ENCODE results near the gene GPSM1.
"Not testable (repeated sequence)": the region's sequence is repeated elsewhere in the genome, so short reads cannot be mapped to it uniquely, and the experiment has no call there.

GPSM1 gene

DNA sequence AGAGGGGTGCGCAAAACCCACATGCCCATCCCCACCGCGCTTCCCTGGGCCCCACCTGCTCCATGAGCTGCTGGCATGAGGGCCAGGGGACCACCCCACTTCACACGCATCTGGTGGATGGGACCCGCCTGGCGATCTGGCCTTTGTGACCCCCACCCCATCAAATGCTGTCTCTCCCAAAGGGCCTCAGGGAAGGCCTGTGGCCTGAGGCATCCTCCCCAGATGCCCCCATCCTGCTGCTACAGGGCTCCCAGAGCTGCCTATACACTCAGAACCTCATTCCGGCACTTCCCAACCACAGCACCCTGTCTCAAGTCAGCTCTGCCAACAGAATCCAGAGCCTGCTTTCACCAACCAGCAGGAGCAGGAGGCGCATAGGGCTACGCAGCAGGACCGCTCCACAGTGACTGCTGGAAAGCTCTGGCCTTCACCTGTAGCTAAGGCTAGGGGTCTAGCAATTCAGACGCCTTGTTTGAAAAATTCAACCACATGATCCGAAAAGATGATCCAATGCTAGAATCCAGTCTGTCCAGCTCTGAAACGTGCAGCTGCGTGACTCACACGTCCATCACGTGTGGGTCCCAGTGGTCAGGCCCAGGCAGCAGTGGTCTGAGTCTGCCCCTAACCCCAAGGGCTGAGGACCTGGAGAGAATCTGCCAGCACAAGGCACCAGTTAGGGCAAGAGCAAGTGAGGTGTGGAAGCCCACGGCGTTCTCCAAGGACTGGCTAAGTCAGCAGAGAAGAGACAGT is 74.0 kb downstream of the GPSM1 start:
- H3K4me3 ChIP-seq (ENCODE audit: low read length): no peak overlapping the region
- no peak for DNase-seq (ENCODE audit: low read depth)

DNA sequence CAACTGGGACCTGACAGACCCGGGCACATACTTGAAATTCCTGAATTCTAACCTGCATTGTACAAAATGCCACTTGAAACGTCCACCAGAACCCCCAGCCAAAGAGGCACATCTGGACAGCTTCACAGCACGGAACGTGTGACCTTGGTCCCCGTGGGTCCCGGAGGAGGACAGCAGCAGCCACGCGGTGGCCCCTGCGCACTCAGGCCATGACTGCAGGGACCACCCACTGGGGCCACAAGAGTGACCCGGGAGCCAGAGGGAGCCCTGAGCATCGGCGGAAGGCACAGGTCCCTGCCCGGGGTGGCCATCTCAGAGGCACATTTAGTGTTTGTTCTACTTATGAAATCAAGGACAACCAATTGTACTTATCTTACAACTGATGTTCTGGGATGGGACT is 74.7 kb downstream of the GPSM1 start:
- DNase-seq (ENCODE audit: low read depth): no peak
- no peak overlapping the region for H3K4me3 ChIP-seq (ENCODE audit: low read length)
- TF ChIP-seq, protein P1, sequence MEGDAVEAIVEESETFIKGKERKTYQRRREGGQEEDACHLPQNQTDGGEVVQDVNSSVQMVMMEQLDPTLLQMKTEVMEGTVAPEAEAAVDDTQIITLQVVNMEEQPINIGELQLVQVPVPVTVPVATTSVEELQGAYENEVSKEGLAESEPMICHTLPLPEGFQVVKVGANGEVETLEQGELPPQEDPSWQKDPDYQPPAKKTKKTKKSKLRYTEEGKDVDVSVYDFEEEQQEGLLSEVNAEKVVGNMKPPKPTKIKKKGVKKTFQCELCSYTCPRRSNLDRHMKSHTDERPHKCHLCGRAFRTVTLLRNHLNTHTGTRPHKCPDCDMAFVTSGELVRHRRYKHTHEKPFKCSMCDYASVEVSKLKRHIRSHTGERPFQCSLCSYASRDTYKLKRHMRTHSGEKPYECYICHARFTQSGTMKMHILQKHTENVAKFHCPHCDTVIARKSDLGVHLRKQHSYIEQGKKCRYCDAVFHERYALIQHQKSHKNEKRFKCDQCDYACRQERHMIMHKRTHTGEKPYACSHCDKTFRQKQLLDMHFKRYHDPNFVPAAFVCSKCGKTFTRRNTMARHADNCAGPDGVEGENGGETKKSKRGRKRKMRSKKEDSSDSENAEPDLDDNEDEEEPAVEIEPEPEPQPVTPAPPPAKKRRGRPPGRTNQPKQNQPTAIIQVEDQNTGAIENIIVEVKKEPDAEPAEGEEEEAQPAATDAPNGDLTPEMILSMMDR (conservative IDR thresholded peaks at IDR 0.05; ENCODE audit: low read depth, low read length): no peak

More for the DNA sequence above, 74.0 kb downstream of the GPSM1 start:
- TF ChIP-seq, protein P1 (conservative IDR thresholded peaks at IDR 0.05; ENCODE audit: low read depth, low read length): no peak

DNA sequence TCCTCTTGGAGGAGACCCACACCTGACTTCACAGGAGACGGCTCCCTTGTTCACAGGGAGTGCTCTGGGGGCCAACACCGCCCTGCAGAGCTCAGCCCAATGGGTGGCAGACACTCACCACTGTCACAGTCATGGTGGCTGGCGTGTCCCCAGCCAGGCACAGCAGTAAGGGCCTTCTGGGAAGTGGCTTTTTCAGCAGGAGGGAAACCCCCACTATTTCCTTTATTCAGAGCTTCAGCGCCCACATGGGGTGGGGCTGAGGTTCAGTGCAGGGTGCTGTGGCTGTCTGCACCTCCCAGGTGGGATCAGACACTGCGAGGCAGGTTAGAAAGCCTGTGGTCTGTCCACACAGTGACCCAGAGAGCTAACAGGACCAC is 76.2 kb downstream of the GPSM1 start:
- no peak for DNase-seq (ENCODE audit: low read depth)
- no peak overlapping the region for H3K4me3 ChIP-seq (ENCODE audit: low read length)
- TF ChIP-seq, protein P1 (conservative IDR thresholded peaks at IDR 0.05; ENCODE audit: low read depth, low read length): no peak

DNA sequence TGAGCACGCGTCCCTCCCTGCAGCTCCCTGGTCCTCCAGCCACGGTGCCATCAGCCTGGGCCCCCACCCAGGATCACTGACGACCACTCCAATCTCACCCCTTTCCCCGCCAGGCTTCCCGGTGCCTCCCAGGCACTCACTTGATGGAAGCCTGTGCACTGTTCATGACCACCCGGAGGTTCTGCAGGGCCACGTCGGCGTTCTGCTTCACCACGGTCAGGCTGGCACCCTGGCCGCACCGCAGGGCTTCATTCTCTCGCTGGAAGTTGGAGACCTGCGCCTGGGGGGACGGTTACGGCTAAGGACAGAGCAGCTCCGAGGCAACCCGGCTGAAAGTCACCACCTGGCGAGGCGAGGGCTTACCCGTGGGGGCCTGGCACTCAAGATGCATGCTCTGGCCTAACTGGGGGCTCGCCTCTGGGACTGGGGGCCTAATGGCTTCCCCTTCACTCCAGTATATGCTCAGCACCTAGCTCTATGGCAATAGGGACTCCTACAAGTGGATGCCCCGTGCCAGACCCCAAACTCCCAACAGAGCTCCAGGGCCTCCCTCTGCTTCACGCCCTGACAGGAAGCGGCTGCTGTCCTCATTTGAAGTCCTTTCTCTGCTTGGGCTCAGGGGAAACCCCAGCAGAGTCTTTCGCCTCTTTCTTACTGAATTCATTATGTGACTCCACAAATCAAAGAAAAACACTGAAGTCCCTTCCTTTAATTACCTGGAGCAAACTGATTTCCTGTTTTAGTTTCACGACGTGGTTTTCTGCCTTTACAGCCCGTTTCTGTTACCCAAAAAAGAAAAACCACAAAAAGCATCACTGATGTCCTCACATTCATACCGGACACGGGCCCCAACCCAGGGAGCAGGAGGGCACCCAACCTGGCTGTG is 76.8 kb downstream of the GPSM1 start:
- TF ChIP-seq, protein P1 (conservative IDR thresholded peaks at IDR 0.05; ENCODE audit: low read depth, low read length): no peak
- DNase-seq (ENCODE audit: low read depth): no peak
- H3K4me3 ChIP-seq (ENCODE audit: low read length): no peak overlapping the region

DNA sequence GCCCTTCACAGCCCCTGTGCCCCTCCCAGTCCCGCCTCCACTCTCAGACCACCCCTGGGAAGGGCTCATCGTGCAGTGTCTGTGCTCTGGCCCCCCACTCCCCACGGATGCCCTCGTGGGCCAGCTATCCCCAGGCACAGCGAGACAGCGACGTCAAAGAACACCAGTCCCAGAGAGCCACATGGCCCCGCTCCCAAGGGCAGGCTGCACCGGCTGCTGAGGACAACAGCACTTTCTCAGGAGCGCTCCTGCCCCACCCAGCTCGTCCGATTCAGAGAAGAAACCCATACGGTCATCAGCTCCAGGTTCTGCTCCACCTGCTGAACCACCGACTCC is 77.4 kb downstream of the GPSM1 start:
- TF ChIP-seq, protein P1 (conservative IDR thresholded peaks at IDR 0.05; ENCODE audit: low read depth, low read length): no peak
- H3K4me3 ChIP-seq (ENCODE audit: low read length): no peak overlapping the region
- no peak for DNase-seq (ENCODE audit: low read depth)

DNA sequence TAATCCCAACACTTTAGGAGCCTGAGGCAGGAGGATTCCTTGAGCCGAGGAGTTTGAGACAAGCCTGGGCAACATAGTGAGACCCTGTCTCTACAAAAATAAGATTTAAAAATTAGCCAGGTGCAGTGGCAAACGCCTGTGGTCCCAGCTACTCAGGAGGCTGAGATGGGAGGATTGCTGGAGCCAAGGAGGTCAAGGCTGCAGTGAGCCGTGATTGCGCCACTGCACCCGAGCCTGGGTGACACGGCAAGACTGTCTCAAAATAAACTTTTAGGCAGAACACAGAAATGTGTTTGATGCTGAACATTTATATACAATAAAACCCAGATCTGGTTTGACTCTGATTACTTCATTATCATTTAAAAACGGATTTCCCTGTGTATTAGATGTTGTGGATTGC is 78.1 kb downstream of the GPSM1 start:
- TF ChIP-seq, protein P1 (conservative IDR thresholded peaks at IDR 0.05; ENCODE audit: low read depth, low read length): no peak
- no peak for DNase-seq (ENCODE audit: low read depth)

DNA sequence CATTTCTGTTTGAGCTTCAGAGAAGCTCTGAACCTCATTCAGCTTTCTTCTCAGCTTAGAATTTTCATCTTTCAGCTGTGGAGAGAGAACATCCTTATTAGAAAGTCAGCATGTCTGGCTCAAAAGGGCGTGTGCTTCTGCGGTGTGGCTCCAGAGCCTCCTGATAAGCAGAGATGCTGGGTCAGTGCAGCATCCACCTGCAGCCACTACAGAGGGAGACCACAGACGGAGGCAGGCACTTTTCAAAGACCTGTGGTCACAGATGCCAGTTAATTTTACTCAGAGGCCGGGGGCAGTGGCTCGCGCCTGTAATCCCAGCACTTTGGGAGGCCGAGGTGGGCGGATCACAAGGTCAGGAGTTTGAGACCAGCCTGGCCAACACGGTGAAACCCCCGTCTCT is 78.6 kb downstream of the GPSM1 start:
- not testable (repeated sequence) for H3K4me3 ChIP-seq (ENCODE audit: low read length); DNase-seq (ENCODE audit: low read depth)

More for the DNA sequence above, 78.1 kb downstream of the GPSM1 start:
- no peak overlapping the region for H3K4me3 ChIP-seq (ENCODE audit: low read length)

DNA sequence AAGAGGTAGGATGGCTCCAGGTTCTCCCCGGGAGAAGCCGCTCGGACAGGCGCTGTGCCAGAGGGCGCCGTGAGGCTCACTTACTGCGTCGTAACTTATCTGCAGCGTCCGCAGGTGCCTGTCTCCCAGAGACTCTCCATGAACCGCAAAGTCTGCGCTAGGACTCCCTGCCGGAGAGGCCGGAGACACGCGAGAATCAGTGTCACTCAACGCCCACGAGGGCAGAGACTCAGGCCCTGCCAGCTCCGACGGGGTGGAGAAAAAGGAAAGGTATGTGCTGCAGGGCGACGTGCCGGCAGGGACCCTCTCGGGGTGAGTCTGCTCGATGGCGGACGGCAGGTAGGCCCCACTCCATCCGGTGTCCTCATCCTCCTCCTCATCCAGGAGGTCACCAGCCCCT is 79.7 kb downstream of the GPSM1 start:
- not testable (repeated sequence) for H3K4me3 ChIP-seq (ENCODE audit: low read length); DNase-seq (ENCODE audit: low read depth)
